GM21390 (cell line): ENCODE results near the gene FBLN1.
"Not testable (repeated sequence)": the region's sequence is repeated elsewhere in the genome, so short reads cannot be mapped to it uniquely, and the experiment has no call there.

Source experiments
- ATAC-seq: cut with Tn5 transposase; IDR thresholded peaks from one replicate; pipeline ENCODE4 v1.9.1; 2021; ENCODE audit not compliant: unreplicated experiment

Gene FBLN1

GRCh38 chr22:45502215-45503049, at the start of gene FBLN1:
FBLN1 (plus strand) TSS chr22:45502883; CDS start chr22:45502986, 103 bp downstream.
- no peak for ATAC-seq

GRCh38 chr22:45453764-45454163, 48.9 kb upstream of the FBLN1 start:
- no peak for ATAC-seq

- no peak for ATAC-seq
Measured at GRCh38 chr22:45454275-45454674, 48.4 kb upstream of the FBLN1 start.

- ATAC-seq, result no peak
Measured at GRCh38 chr22:45455212-45455611, 47.5 kb upstream of the FBLN1 start.

- no peak for ATAC-seq
Measured at GRCh38 chr22:45455621-45456020, 47.1 kb upstream of the FBLN1 start.

- ATAC-seq, result no peak
Measured at GRCh38 chr22:45456811-45457210, 45.9 kb upstream of the FBLN1 start.

- no peak for ATAC-seq
Measured at GRCh38 chr22:45458532-45458931, 44.2 kb upstream of the FBLN1 start.

- no peak for ATAC-seq
Measured at GRCh38 chr22:45459235-45459634, 43.4 kb upstream of the FBLN1 start.

- ATAC-seq, result no peak
Measured at GRCh38 chr22:45460288-45461109, 42.2 kb upstream of the FBLN1 start.

GRCh38 chr22:45462034-45462655, 40.5 kb upstream of the FBLN1 start:
- ATAC-seq, result no peak

- not testable (repeated sequence) for ATAC-seq
Measured at GRCh38 chr22:45463691-45464090, 39.0 kb upstream of the FBLN1 start.

- no peak for ATAC-seq
Measured at GRCh38 chr22:45465633-45466032, 37.0 kb upstream of the FBLN1 start.

- ATAC-seq, result no peak
Measured at GRCh38 chr22:45468872-45469271, 33.8 kb upstream of the FBLN1 start.

GRCh38 chr22:45469281-45470073, 33.2 kb upstream of the FBLN1 start:
- no peak for ATAC-seq

- ATAC-seq, result no peak
Measured at GRCh38 chr22:45470871-45471270, 31.8 kb upstream of the FBLN1 start.

GRCh38 chr22:45472426-45472825, 30.3 kb upstream of the FBLN1 start:
- no peak for ATAC-seq

GRCh38 chr22:45473626-45474237, 29.0 kb upstream of the FBLN1 start:
- no peak for ATAC-seq

GRCh38 chr22:45475063-45475747, 27.5 kb upstream of the FBLN1 start:
- ATAC-seq, result no peak

- no peak for ATAC-seq
Measured at GRCh38 chr22:45475851-45476514, 26.7 kb upstream of the FBLN1 start.
